Astrocyte of the cerebellum (primary cell): Measurements from ENCODE around the gene SLC6A13.

Experiments used
- DNase-seq: peaks from one replicate; pipeline ENCODE4 v3.0.0-alpha.2; 2011; ENCODE audit warnings: low read depth
- H3K4me3 ChIP-seq: 2 replicates; pipeline ENCODE4 v1.5.1; 2011; ENCODE audit warnings: mild to moderate bottlenecking, low read depth, low read length, moderate library complexity
- CTCF ChIP-seq: IDR thresholded peaks from 2 replicates; pipeline ENCODE4 v1.5.1; 2012; ENCODE audit warnings: low read length, low read depth, moderate library complexity, mild to moderate bottlenecking; ENCODE audit errors: missing control alignments
- in situ Hi-C: cut with HindIII; loops from 2 replicates; pipeline ENCODE4 v1.10.0; 2017; ENCODE audit warnings: low sequenced_read_pairs

The SLC6A13 gene

GRCh38 chr12:184811-185575 lies 77.6 kb downstream of the SLC6A13 start:
- no peak for DNase-seq
- no peak for TF ChIP-seq CTCF
- H3K4me3 ChIP-seq = no peak overlapping the region
- in situ Hi-C loops = loop anchor here (5.0 kb wide), 1 partner anchor 78 kb away; no protein-coding TSS in a partner anchor

GRCh38 chr12:182381-182892 lies 80.2 kb downstream of the SLC6A13 start:
- no peak for TF ChIP-seq CTCF
- no peak overlapping the region for H3K4me3 ChIP-seq
- in situ Hi-C loops = no loop called here
- no peak for DNase-seq

- no peak overlapping the region for H3K4me3 ChIP-seq
- in situ Hi-C loops = no loop called here
- TF ChIP-seq CTCF = no peak
- DNase-seq = no peak
Observed at GRCh38 chr12:181921-182320, 80.7 kb downstream of the SLC6A13 start.

- no peak for DNase-seq
- TF ChIP-seq CTCF = no peak
- in situ Hi-C loops = no loop called here
- H3K4me3 ChIP-seq = no peak overlapping the region
Observed at GRCh38 chr12:180445-180844, 82.2 kb downstream of the SLC6A13 start.

GRCh38 chr12:179885-180284 lies 82.8 kb downstream of the SLC6A13 start:
- no peak for DNase-seq
- no peak overlapping the region for H3K4me3 ChIP-seq
- no peak for TF ChIP-seq CTCF
- in situ Hi-C loops = no loop called here

GRCh38 chr12:179131-179884 lies 83.3 kb downstream of the SLC6A13 start:
- TF ChIP-seq CTCF = no peak
- DNase-seq = peak; percentile 22
- no peak overlapping the region for H3K4me3 ChIP-seq
- in situ Hi-C loops = no loop called here
